ENCODE data around the gene RAB30.
"Not testable (repeated sequence)": the region's sequence is repeated elsewhere in the genome, so short reads cannot be mapped to it uniquely, and the experiment has no call there.

Gene RAB30

DNA sequence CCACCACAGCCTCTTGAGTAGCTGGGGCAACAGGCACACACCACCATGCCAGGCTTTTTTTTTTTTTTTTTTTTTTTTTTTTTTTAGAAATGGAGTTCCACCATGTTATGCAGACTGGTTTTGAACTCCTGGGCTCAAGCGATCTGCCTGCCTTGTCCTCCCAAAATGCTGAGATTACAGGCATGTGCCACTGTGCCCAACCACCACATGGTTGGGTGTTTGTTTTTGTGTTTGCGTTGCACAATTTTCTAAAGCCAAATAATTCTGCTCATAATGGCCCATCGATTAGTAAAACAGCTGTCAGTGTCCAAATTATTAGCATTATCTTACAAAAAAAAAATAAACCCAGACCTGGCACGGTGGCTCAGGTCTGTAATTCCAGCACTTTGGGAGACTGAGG lies 104.3 kb downstream of the RAB30 start:
- H3K27ac ChIP-seq: no peak overlapping the region

DNA sequence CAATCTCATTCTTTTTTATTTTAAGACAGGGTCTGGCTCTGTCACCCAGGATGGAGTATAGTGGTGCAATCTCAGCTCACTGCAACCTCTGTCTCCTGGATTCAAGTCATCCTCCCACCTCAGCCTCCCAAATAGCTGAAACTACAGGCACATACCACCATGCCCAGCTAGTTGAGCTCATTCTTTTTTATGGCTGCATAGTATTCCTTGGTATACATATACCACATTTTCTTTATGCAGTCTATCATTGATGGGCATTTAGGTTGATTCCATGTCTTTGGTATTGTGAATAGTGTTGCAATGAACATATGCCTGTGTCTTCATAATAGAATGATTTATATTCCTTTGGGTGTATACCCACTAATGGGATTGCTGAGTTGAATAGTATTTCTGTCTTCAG lies 109.7 kb downstream of the RAB30 start:
- H3K4me3 ChIP-seq (ENCODE audit: low read depth, low read length); DNase-seq; in situ Hi-C loops (cut with HindIII; ENCODE audit: low pct_ligation_motif_present, low sequenced_read_pairs); H3K27me3 ChIP-seq (replicated peaks); H3K27ac ChIP-seq; H3K36me3 ChIP-seq (replicated peaks): not testable (repeated sequence)

More for the DNA sequence above, 104.3 kb downstream of the RAB30 start:
- H3K4me3 ChIP-seq (ENCODE audit: low read depth, low read length): no peak overlapping the region
- H3K36me3 ChIP-seq (replicated peaks): no peaks in the 10 kb centered on the region
- no peak for DNase-seq
- no peaks in the 10 kb centered on the region for H3K27me3 ChIP-seq (replicated peaks)
- TF ChIP-seq, protein P1, sequence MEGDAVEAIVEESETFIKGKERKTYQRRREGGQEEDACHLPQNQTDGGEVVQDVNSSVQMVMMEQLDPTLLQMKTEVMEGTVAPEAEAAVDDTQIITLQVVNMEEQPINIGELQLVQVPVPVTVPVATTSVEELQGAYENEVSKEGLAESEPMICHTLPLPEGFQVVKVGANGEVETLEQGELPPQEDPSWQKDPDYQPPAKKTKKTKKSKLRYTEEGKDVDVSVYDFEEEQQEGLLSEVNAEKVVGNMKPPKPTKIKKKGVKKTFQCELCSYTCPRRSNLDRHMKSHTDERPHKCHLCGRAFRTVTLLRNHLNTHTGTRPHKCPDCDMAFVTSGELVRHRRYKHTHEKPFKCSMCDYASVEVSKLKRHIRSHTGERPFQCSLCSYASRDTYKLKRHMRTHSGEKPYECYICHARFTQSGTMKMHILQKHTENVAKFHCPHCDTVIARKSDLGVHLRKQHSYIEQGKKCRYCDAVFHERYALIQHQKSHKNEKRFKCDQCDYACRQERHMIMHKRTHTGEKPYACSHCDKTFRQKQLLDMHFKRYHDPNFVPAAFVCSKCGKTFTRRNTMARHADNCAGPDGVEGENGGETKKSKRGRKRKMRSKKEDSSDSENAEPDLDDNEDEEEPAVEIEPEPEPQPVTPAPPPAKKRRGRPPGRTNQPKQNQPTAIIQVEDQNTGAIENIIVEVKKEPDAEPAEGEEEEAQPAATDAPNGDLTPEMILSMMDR (IDR thresholded peaks at IDR 0.05; ENCODE audit: low read depth, low read length, missing control alignments): no peak
- in situ Hi-C loops (cut with HindIII; ENCODE audit: low pct_ligation_motif_present, low sequenced_read_pairs): no loop called here

DNA sequence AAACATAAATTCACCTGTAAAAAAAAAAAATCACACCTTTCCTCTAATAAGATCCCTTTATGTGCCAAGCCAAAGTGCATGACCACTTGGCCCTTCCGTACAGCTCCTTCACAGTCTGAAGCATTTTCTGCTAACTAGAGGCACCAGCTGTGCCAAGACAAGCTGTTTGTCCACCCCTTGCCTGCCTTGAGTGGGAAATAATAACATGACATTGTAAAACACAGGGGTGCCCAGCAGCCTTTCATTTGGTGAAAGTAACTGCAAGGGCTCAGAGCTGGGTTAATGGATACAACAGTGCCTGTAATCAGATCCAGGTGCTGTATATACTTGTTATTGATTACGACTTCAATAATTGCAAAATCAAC lies 110.9 kb downstream of the RAB30 start:
- DNase-seq: no peak
- H3K27ac ChIP-seq: no peak overlapping the region
- no peaks in the 10 kb centered on the region for H3K36me3 ChIP-seq (replicated peaks)
- TF ChIP-seq, protein P1 (IDR thresholded peaks at IDR 0.05; ENCODE audit: low read depth, low read length, missing control alignments): no peak
- no peak overlapping the region for H3K4me3 ChIP-seq (ENCODE audit: low read depth, low read length)
- H3K27me3 ChIP-seq (replicated peaks): no peaks in the 10 kb centered on the region
- in situ Hi-C loops (cut with HindIII; ENCODE audit: low pct_ligation_motif_present, low sequenced_read_pairs): no loop called here

DNA sequence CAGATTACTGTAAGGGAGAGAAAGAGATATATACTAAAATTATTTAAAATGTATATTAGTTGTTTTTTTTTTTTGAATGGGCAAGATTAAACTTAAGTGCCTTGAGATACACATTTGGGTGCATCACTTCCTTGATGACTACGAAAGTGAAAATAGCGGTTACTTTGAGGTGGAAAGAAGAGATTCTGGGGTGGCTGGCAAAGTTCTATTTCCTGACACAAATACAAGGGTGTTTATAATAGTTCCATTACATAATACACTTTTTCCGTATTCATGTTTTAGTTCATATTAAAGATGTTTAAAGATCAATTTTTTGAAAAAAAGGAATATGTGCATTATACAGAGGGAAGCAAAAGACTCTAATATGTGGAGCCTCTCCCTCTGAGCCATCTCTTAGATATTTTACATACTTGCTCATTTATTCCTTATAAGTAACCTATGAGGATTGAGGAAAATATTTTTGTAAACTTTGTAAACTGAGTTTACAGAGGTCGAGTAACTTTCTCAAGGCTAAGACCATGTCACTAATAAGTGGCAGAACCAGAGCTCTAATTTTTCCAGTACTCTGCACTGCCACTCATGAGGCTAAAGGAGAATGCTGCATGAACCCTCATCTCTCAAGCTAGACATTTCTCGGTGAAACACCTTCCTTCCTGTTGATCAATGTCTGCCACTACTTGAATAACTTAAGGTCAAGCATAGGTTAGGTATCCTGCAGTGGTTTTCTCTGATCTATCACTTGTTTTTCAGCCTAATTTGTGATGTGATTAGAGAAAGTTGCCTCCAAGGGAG lies 111.5 kb downstream of the RAB30 start:
- Histone ChIP-seq H3K4me3 (ENCODE audit: low read depth, low read length) (no peak overlapping the region), H3K36me3 (replicated peaks) (no peaks in the 10 kb centered on the region), H3K27ac (no peak overlapping the region), H3K27me3 (replicated peaks) (no peaks in the 10 kb centered on the region)
- in situ Hi-C loops (cut with HindIII; ENCODE audit: low pct_ligation_motif_present, low sequenced_read_pairs): no loop called here
- TF ChIP-seq, protein P1 (IDR thresholded peaks at IDR 0.05; ENCODE audit: low read depth, low read length, missing control alignments): no peak
- DNase-seq: no peak

DNA sequence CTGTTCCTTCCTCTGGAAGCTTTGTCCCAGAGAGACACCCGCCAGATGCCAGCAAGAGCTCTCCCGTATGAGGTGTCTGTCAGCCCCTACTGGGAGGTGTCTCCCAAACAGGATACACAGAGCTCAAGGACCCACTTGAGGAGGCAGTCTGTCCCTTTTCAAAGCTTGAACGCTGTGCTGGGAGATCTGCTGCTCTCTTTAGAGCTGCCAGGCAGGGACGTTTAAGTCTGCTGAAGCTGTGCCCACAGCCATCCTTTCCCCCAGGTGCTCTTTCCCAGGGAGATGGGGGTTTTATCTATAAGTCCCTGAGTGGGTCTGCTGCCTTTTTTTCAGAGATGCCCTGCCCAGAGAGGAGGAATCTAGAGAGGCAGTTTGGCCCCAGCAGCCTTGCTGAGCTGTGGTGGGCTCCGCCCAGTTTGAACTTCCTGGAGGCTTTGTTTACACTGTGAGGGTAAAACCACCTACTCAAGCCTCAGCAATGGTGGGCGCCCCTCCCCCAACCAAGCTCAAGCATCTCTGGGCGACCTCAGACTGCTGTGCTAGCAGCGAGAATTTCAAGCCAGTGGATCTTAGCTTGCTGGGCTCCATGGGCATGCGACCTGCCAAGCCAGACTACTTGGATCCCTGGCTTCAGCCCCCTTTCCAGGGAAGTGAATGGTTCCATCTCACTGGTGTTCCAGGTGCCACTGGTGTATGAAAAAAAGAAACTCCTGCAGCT lies 115.8 kb downstream of the RAB30 start:
- H3K27me3 ChIP-seq (replicated peaks); DNase-seq; H3K4me3 ChIP-seq (ENCODE audit: low read depth, low read length); in situ Hi-C loops (cut with HindIII; ENCODE audit: low pct_ligation_motif_present, low sequenced_read_pairs); H3K27ac ChIP-seq; H3K36me3 ChIP-seq (replicated peaks): not testable (repeated sequence)

DNA sequence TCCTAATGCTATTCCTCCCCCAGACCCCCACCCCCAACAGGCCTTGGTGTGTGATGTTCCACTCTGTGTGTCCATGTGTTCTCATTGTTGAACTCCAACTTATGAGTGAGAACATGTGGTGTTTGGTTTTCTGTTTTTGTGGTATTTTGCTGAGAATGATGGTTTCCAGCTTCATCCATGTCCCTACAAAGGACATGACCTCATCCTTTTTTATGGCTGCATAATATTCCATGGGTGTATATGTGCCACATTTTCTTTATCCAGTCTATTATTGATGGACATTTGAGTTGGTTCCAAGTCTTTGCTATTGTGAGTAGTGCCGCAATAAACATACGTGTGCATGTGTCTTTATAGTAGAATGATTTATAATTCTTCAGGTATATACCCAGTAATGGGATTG lies 121.2 kb downstream of the RAB30 start:
- H3K27me3 ChIP-seq (replicated peaks); H3K27ac ChIP-seq; DNase-seq; in situ Hi-C loops (cut with HindIII; ENCODE audit: low pct_ligation_motif_present, low sequenced_read_pairs); H3K4me3 ChIP-seq (ENCODE audit: low read depth, low read length); H3K36me3 ChIP-seq (replicated peaks): not testable (repeated sequence)

DNA sequence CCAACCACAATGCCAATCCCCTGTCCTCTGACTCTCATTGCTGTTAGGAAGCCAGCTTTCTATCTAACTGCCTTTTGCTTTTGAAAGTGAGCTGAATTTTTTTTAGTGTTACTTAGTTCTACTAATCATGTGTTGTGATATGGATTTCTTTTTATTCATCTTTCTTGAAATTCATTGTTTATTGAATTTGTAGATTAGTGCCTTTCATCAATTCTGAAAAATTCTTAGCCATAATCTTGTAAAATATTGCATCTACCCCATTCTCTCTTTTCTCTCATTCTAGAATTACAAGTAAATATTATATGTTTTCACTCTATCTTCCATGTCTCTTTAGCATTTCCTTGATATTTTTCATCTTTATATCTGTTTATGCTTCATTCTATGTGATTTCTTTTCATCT lies 122.3 kb downstream of the RAB30 start:
- no peak overlapping the region for H3K4me3 ChIP-seq (ENCODE audit: low read depth, low read length)
- H3K27ac ChIP-seq: no peak overlapping the region
- H3K36me3 ChIP-seq (replicated peaks): no peaks in the 10 kb centered on the region
- no peak for DNase-seq
- TF ChIP-seq, protein P1 (IDR thresholded peaks at IDR 0.05; ENCODE audit: low read depth, low read length, missing control alignments): no peak
- no peaks in the 10 kb centered on the region for H3K27me3 ChIP-seq (replicated peaks)
- in situ Hi-C loops (cut with HindIII; ENCODE audit: low pct_ligation_motif_present, low sequenced_read_pairs): no loop called here
